GM18861 (cell line): ENCODE results near the gene SELP.

Experiments used
- ATAC-seq: cut with Tn5 transposase; IDR thresholded peaks from one replicate; pipeline ENCODE4 v1.9.1; 2021; ENCODE audit not compliant: unreplicated experiment

The SELP gene

DNA sequence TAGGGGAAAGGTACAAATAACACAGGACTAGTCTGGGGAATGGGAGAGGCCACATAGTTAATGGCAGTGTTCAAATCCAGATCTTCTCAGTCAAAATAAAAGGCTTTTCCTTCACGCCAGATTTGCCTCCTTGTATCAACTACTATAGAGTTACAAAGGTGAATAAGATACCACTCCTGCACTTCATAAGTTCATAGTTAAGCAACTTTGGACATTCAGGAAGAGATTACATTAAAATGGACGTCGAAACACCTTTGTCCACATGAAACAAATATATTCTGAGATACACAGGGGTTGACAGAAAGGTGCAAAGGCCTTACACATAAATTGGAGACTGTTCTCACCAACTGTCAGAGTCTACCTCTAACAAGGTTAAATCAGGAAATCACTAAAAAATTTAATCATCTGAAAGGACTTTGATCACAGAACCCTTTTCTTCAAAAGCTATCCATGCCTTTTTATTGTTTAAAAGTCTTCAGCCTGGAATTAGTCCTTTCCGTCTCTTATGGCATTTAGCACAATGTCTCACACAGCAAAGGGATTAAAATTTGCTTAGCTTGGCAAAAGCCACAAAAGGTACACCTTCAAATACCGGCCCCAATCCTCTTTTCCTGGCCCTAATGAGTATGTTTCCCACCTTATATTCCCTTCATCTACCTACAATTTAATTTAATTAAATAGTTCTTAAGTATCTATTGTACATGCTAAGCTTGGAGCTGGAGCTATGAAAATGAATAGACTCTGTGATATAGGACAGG lies 51.8 kb downstream of the SELP start:
- ATAC-seq = no peak

DNA sequence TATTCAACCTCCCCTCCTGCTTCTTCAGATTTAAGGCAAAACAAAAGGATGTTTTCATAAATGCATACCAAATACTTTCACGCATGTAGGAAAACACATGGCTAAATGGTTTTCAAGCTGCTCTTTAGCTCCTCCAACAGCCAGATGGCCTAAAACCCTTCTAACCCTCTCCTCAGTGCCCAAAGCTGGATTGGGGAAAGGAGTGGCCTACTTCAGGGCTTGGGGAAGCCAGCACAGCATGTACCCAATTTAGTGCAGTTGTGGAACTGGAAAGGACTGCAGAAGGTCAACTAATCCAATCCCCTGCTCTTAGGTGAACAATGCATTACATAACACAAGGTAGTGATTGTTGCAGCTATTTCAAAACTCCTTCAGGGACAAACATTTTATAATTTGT lies 53.0 kb downstream of the SELP start:
- ATAC-seq = no peak

DNA sequence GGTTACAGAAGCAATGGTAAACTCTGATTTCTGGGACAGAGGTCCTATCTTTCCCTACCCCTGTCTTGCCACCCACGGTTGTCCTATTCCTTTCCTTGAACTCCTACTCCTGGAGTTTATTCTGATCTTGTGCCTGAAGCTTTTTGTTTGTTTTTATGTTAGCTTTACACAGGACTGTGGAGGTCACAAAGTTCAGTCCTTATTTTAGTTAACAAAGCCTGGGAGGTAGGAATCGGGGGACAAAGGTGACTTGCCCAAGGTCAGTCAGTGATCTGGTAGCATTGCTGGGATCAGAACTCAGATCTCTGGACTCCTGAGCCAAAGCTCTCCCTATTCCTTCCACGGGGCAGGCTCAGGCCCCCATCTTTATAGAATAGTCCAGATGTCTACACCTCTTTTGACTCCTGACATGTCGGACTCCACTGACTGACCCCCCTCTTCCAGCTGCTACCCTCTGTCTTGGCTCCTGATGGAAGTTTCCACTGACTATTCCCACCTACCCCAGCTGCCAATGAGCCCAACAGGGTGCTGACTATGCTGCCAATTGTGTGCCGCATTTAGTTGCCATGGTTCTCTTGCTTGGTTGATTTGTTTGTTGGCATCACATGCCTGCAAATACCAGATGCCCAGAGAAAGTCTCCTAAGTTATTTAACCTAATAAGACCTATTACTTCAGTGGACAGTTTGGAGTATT lies 53.5 kb downstream of the SELP start:
- no peak for ATAC-seq

DNA sequence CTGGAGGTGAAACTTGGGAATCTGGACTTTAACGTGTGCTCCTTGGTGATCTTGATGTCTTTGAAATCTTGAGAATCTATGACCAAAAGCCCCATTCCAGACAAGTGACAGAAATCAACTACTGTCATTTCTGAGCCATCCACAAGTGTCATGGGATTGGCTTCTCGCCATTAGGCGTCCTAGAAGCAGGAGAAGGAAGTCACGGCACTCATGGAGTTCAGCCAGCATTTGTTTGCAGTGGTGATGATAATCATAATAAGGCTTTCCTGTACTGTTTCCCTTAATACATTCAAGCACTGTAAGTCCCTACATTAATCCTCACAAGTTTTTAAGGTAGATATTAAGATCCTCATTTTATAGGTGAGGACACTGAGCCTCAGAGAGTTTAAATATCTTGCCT lies 55.6 kb downstream of the SELP start:
- no peak for ATAC-seq

DNA sequence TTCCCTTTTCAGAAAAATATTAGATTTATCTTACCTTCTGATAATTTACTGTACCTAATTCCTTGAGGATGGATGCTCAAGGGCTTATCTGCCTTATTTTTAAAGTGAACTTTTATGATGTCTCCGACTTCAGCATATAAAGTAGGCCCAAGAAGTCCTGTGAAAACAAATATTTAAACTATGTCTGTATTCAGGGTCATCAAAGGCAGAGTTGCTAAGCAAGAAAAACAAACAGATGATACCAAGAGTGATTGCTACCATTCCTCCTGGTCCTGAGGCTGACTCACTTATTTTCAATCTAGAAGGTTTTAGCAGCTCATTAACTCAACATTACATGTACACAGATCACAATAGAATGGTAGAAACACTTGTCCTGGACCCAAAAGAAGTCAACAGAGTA lies 57.7 kb downstream of the SELP start:
- no peak for ATAC-seq

DNA sequence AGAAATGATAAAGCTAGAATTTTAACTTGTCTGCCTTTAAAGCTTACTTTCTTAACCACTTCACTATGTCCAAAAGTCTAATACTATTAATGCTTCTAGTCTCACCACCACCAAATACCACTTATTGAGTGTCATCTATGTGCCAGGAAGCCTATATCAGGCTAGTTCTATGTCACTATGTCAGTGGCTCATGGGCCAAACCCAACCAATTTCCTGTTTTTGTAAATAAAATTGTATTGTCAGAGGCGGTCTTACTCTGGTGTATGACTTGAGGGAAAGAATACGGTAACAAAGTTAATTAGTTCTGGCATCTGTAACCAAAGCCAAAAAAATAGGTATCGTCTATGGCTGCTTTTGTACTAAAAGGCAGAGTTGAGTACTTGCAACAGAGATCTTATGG lies 58.5 kb downstream of the SELP start:
- ATAC-seq = no peak

DNA sequence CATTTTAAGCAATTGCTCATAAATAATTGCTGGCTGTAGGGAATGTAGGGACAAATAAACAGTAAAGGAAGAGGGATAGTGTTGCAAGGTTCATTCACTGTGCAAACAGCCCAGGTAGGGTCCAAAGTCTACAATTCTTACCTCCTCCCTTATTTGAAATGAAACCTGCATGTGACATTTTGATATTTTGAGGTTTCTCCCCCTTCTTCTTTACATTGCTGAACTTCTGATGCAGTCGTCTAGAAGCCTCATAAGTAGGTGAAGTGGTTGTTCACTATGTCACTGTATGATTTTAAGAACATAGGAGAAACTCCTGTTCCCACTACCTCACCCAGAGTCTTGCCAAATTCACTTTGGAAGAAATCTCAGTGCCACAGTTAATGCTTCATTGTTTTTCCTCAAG lies 59.8 kb downstream of the SELP start:
- ATAC-seq = no peak

DNA sequence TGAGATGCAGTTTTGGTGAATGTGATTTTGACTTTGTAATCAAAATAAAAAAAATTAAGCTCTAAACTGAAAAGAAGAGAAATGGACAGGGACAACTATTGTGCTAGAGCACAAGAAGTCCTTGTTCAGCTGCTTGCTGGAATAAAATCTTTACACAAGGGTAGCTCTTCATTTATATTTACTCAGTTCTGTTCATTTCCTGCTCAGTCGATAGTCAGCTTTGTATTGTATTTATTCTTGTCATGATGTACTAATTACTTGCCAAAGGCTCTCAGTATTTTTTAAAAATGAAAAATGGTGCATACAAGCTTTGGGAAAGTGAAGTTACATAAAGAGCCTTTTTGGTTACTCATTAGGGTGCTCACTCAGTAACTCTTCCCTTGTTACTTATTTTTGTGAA lies 61.4 kb downstream of the SELP start:
- no peak for ATAC-seq

DNA sequence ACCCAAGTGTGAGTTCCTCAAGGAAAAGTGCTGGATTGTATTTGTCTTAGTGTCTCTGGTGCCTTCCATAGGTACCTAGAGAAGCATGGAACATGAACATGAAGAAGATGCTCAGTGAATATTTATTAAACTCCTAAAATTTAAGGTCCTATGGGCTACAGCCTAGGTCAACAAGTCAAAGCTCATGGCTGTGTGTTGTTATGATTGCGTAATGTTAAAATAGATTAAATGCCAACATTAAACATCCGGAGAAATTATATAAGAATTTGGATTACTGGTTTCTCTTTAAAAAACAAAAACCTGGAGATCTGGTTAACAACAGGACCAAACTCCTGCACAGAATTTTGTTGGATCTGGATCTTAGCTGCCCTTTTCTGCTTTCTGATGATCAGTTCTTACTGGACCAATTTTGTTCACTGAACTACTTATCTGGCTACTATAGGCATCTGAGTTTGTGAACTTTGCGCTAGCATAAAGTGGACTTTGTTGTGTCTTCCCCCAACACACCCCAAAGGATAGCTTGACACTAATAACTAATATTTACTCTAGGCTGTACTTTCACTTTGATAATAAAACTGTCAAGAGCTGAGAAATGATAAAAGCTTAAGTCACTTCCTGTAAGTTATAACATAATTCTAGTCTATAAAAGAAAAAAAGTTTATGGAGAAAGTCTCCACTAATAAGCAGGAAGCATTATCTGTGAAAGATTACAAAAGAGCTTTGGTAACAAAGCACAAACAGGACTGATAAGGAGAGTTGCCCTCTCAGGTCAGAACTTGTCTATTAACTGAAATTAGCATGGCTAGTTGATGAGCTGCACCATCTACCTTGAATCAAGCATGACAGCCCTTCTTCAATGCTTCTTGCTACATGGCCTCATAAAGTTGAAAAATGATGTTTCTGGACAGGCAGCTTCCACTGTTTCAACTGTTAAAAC lies 64.3 kb downstream of the SELP start:
- ATAC-seq = no peak

DNA sequence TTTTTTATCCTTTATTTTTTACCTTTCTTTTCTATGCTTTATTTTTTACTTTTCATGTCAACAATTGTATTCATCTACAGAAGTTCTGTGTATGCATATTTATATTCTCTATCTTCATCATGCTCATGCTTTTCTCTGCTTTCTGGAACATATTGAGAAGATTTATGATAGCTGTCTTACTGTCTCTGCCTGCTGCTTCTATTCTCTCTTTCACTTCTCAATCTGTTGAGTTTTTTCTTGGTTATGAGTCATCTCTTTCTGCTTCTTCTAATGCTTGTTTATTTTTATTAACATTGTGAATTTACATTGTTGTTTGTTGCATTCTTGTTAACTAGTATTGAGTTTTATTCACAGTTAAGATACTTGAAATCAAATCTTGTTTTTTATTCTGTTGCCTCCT lies 66.3 kb downstream of the SELP start:
- no peak for ATAC-seq

DNA sequence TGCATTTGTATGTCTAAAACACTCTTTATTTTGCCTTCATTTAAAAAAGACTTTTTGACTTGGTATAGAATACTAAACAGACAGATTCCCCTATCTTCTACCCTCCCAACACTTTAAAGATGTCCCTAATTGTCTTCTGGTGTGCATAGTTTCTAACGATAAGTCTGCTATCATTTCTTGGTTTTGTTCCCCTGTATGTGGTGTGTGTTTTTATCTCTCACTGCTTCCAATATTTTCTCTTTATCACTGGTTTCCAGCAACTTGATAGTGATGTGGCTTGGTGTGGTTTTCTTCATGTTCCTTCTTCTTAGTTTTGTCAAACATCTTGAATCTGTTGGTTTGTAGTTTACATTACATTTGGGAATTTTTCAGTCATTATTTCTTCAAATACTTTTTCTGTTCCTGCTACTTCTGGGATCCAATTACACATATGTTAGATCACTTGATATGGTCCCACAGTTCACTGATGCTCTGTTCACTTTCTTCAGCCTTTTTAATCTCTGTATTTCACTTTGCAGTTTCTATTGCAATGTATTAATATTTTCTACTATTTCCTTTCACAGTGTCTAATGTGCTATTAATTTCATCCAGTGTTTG lies 66.8 kb downstream of the SELP start:
- ATAC-seq = no peak

DNA sequence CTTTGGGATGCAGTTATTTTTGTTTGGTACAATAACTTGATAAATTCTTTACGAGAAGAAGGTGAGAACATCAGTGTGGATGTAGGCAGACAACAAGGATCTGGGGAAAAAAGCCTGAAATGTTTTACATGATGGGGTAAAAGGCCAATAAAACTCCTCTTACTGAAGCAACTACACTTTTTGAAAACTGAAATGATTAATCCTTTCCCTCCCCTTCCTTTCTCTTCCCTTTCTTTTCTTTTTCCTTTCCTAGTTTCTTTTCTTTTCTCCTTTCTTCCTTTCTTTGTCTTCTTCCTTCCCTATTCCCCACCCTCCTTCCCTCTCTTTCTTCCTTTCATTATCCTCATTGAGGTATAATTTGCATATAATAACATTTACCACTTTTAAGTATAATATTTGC lies 68.2 kb downstream of the SELP start:
- ATAC-seq = no peak

DNA sequence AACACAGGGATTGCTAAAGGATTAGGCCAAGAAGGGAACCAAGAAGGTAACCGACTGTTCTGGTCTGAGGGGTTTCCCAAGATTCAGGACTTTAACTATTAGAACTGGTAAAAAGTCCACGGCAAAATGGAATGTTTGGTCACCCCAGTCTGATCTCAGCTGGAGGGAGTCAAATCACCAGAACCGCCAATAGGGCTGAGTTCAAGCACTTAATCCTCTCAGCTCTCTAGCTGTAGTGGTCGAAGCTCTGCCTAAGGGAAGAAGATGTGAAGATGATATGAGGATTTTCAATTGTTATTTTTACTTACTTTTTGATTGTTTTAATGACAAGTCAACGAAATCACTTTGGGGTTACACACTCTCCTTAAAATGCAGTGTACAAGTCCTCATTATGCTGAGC lies 72.8 kb downstream of the SELP start:
- no peak for ATAC-seq

DNA sequence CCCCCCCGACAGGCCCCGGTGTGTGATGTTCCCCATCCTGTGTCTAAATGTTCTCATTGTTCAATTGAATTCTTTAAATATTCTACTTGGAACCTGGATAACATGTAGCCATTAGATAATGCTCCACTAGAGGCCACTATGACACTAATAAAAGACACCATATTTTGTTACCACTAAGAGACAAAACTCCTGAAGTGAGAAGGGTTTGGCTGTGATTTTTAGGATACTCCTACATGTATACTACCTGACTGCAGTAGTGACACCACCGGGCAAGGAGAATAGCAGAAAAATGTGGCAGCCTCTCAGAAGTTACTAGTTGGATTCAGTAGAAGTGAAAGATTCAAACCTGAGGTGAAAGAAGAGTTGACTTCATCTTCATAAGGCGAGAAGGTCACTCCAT lies 79.6 kb downstream of the SELP start:
- peak; percentile 43 for ATAC-seq

DNA sequence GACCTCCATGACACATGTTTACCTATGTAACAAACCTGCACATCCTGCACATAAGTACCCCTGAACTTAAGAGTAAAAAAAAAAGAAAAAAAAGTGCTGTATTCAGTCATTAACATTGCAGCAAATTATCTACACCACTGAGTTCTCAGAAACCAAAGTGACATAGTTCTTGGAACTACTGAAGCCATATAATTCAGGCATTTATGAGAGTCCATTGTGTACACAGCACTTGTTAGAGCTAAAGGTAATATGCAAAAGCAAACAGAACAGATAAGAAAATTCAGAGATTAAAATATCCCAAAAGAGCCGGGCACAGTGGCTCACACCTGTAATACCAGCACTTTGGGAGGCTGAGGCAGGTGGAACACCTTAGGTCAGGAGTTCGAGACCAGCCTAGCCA lies 81.6 kb downstream of the SELP start:
- no peak for ATAC-seq

DNA sequence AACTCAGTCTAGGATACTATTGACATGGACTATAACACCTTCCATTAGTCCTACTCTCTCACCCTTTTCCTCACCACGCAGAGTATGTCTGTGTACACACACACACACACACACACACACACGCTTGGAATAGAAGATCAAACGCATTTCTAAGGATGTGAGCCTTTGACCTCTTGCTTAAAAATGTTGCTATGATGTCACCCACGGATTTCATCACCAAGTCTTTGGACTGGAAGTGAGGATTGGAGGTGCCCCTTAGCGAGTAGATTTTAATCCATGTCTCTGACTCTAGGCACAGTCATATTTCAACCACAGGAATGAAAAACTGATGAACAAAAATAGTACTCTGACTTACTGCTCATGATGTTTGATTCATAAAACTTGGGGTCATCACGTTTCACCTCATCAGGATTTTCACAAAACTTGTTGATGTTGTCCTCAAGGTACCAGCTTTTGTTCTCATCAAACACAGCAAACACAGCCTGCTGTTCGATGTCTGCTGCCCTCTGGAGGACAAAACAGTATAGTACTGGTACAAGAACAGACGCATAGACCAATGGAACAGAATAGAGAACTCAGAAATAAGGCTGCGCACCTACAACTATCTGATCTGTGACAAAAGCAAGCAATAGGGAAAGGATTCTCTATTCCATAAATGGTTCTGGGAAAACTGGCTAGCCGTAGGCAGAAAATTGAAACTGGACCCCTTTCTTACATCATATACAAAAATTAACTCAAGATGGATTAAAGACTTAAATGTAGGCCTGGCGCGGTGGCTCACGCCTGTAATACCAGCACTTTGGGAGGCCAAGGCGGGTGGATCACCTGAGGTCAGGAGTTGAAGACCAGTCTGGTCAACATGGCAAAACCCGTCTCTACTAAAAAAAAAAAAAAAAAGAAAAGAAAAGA lies 83.6 kb downstream of the SELP start:
- ATAC-seq = no peak

DNA sequence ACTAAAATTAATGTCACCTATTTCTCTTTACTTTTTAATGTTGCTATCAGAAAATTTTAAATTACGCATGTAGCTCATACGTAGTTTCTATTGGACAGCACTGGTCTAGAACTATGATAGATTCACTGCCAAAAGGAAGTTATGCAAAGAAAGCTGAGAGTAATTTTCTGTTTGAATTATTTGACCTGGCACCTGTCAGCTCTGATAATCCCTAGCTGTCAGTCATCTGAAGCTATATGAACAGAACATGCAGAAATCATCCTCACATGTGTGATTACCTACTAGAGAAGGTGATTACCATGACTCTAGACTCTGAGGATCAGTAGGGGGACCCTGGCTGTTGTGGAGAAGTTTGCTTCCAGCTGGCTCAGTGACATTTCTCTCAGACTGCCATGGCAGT lies 84.5 kb downstream of the SELP start:
- no peak for ATAC-seq

DNA sequence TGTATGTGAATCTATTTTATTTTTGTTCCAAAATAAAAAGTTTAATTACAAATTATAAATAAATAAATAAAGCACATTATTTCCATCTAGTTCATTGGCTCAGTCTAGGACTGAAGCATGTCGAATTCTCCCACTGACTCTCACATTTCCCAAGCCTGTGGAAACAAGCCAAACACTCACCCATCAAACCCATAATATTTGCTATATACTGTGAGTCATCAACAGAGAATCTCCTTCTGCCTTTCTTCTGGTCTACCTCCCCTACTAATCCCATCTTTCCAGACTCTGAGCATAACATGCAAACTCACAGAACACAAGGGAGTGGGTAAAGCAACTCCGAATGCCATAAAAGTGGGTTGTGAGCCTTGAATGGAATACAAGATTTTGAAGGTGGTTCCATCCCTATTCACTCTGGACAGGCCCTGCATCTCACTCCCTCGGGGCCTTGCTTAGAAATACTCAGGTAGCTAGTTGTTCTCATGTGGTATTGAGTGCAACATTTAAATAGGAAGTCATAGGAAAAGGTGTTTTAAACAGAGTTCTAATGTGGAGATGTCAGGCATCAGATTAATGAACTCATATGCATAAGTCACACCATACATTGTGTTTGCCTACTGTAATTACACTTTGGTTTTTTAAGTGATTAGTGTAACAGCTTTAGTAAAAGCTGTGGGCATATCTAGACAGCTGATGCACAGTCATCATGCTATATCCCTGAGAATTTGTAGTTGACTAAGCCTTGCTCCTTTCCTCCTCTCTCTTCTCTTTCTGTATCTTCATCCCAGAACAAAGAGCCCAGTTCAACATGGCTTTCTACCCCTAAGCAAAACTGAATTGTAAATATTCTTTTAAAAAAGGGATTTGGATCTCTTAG lies 90.7 kb downstream of the SELP start:
- no peak for ATAC-seq
